ENCODE data around the gene IPO8.

GRCh38 chr12:30700216-30700900 is 4.7 kb upstream of the IPO8 start:
- no peak for TF ChIP-seq EZH2 (IDR thresholded peaks at IDR 0.05; ENCODE audit: low read depth)
- TF ChIP-seq CTCF (conservative IDR thresholded peaks at IDR 0.05): no peak
